NCI-H345 treated with DMSO at 0.1 percent for 48 hours (cell line): Measurements from ENCODE around the gene CARD9.
"Not testable (repeated sequence)": the region's sequence is repeated elsewhere in the genome, so short reads cannot be mapped to it uniquely, and the experiment has no call there.

ENCODE experiments used
- DNase-seq: peaks from one replicate; lab custom pipeline; 2025; ENCODE audit not compliant: unreplicated experiment; lab: John Stamatoyannopoulos, UW

The CARD9 gene

GRCh38 chr9:136324501-136325300 lies 48.8 kb downstream of the CARD9 start:
- DNase-seq = no peak

- DNase-seq = no peak
Observed at GRCh38 chr9:136323371-136323789, 50.1 kb downstream of the CARD9 start.

GRCh38 chr9:136322756-136323330 lies 50.6 kb downstream of the CARD9 start:
- DNase-seq = no peak

DNA sequence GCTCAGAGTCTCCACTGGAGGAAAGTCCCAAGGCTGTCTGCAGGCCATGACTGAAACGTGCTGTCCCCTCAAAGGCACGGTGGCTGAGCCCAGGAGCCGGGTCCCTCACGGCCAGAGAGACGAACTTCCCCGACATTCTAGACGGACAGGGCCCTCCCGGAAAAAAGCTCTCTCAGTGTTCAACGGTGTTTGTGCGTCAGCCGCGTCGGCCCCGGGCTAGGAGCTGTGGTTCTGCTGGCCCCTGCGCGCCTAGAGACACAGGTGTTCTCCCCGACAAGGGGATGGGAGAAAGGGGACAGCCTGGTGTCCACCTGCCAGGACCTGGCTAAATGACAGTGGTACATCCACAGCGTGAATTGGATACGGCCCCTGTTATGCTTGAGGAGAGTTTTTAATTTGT lies 51.9 kb downstream of the CARD9 start:
- DNase-seq = no peak

- DNase-seq = not testable (repeated sequence)
Observed at GRCh38 chr9:136320972-136321371, 52.5 kb downstream of the CARD9 start.

DNA sequence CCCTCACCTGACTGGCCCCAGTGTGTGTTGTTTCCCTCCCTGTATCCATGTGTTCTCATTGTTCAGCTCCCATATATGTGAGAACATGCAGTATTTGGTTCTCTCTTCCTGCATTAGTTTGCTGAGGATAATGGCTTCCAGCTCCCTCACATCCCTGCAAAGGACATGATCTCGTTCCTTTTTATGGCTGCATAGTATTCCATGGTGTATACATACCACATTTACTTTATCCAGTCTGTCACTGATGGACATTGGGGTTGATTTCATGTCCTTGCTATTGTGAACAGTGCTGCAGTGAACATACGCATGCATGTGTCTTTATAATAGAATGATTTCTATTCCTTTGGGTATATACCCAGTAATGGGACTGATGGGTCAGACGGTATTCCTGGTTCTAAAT lies 53.5 kb downstream of the CARD9 start:
- DNase-seq = not testable (repeated sequence)

- DNase-seq = not testable (repeated sequence)
Observed at GRCh38 chr9:136319244-136319643, 54.2 kb downstream of the CARD9 start.

DNA sequence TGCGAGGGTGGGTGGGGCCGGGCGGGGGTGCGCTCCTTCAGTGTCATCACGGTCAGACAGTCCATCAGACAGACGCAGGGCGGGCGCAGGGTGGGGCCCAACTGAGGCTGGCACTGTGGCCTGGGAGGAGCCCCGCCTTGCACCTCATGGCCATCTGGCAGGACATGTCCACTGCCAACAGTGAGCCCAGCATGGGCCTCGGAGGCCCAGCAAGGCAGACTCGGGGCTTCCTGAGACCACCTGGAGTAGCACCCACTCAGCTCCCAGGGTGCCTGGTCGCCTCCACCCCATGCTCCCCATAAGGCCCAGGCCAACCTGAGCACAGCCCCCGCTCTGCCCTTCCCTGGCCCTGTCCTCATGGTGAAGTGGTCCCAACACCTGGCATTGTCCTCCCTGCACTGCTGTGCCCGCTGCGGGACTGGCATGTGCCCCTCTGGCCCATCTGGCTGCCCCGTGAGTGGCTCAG lies 54.7 kb downstream of the CARD9 start:
- no peak for DNase-seq

GRCh38 chr9:136318111-136318775 lies 55.2 kb downstream of the CARD9 start:
- DNase-seq = no peak

- DNase-seq = no peak
Observed at GRCh38 chr9:136317695-136318094, 55.8 kb downstream of the CARD9 start.

DNA sequence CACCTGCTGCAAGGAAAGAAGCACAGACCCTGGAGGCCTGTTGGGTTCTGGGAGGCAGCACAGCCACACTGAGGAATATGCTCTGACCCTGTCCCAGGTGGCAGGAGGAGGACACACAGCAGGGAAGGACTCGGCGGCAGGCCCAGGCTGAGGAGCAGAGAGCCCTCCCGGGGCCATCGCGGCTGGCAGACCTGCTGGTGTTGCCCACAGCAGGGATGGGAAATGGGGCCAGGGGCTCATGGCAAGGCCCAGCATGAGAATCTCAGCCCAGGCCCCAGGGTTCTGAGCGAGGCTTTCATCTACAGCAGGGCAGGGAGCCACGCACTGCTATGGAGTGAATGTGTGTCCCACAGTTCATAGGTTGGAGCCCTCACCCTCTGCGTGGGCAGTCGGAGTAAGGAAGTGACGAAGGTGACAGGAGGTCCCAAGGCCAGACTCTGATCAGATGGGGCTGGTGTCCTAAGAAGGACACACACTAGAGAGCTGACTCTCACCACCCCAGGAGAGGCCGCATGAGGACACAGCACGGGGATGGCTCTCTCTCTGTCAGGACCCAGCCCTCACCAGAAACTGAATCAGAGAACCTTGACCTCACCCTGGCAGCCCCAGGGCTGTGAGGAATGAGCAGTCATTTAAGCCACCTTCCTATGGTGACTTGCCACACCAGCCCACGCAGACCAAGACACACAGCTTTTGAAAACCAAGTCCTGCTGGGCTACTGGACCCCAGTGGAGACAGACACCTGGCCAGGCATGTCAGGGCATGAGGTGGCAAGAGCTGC lies 56.4 kb downstream of the CARD9 start:
- no peak for DNase-seq

DNA sequence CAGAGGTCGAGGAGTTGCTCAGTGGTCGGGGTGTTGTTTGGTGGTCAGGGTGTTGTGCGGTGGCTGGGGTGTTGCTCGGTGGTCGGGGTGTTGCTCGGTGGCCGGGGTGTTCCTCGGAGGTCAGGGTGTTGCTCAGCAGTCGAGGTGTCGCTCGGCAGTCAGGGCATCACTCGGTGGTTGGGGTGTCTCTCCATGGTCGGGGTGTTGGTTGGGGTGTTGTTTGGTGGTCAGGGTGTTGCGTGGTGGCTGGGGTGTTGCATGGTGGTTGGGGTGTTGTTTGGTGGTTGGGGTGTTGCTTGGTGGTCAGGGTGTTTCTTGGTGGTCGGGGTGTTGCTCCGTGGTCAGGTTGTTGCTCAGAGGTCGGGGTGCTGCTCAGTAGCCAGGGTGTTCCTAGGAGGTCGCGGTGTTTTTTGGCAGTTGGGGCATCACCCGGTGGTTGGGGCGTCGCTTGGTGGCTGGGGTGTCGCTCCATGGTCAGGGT lies 57.2 kb downstream of the CARD9 start:
- DNase-seq = no peak

DNA sequence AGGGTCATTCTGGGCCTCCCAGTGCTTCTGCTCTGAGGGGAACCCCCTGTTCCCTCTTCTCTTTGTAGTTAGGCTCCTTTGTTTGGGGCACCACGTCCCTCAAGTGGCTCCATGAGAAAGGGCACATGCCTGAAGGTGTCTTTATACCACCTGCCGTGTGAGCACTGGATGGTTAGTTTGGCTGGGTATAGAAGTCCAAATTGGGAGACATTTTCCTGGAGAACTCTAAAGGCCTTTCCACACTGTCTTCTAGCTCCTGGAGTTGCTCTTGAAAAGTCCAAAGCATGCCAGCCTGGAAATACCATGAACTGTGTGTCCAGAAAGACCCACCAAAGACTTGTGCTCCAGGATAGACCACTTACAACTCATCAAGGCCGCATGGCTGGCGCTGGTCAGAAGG lies 58.5 kb downstream of the CARD9 start:
- DNase-seq = no peak

- DNase-seq = no peak
Observed at GRCh38 chr9:136314056-136314416, 59.4 kb downstream of the CARD9 start.
